HEK293 (cell line): ENCODE results near the gene CLIC5.

Experiments
- CTCF ChIA-PET: fragments of 350-600 bp; formaldehyde crosslinking; extraction: SDS; loops from one replicate; lab custom pipeline; 2021; ENCODE audit warnings: antibody characterized with exemption; lab: Yijun Ruan, JAX
- POLR2A ChIA-PET: fragments of 300-600 bp; formaldehyde crosslinking; extraction: SDS; loops from one replicate; lab custom pipeline; 2020; ENCODE audit warnings: antibody characterized with exemption, inconsistent platforms; lab: Yijun Ruan, JAX
- H3K27ac ChIP-seq: fragments of 200-500 bp; sonication (Bioruptor generic); 2 replicates; pipeline ENCODE4 v1.5.1; 2014; ENCODE audit warnings: low read depth, low read length, control low read depth, inconsistent platforms; ENCODE audit errors: extremely low read depth
- H3K36me3 ChIP-seq, 2 experiments: fragments of 200-500 bp in 1 of 2; sonication (Bioruptor generic) in 1 of 2; 1 replicate in 1 of 2; 2 replicates in 1 of 2; pipeline ENCODE4 v1.5.1; 2014 to 2017; ENCODE audit warnings: inconsistent platforms in 2 of 2, low read length in 2 of 2; ENCODE audit not compliant: control insufficient read depth in 2 of 2, insufficient read depth in 1 of 2
- H3K4me1 ChIP-seq: fragments of 200-500 bp; sonication (Bioruptor generic); 2 replicates; pipeline ENCODE4 v1.5.1; 2014; ENCODE audit warnings: mild to moderate bottlenecking, low read length, inconsistent platforms; ENCODE audit not compliant: control insufficient read depth, insufficient read depth
- H3K4me3 ChIP-seq: 2 replicates; pipeline ENCODE4 v1.5.1; 2011; ENCODE audit warnings: low read depth, mild to moderate bottlenecking, control low read depth, low read length, moderate library complexity
- H3K9me3 ChIP-seq: fragments of 200-500 bp; sonication (Bioruptor generic); 2 replicates; pipeline ENCODE4 v1.5.1; 2014; ENCODE audit warnings: low read depth, low read length, inconsistent platforms; ENCODE audit not compliant: control insufficient read depth, insufficient read depth
- SETDB1 ChIP-seq: IDR thresholded peaks from one replicate; pipeline ENCODE4 v1.6.1; 2017; ENCODE audit warnings: mild to moderate bottlenecking, low read length, moderate library complexity, mixed read lengths; ENCODE audit not compliant: insufficient read length
- ZBTB44 ChIP-seq: fragments of 450-650 bp; IDR thresholded peaks from 2 replicates; pipeline ENCODE4 v1.5.1; 2018; ENCODE audit warnings: missing biosample characterization, mild to moderate bottlenecking, missing genetic modification characterization
- ZBTB6 ChIP-seq: fragments of 450-650 bp; formaldehyde crosslinking; IDR thresholded peaks from 2 replicates; pipeline ENCODE4 v1.5.1; 2017; ENCODE audit warnings: missing biosample characterization, missing genetic modification characterization
- ZEB2 ChIP-seq: fragments of 450-650 bp; formaldehyde crosslinking; IDR thresholded peaks from 2 replicates; pipeline ENCODE4 v1.5.1; 2016; ENCODE audit warnings: missing biosample characterization, missing genetic modification characterization
- ZNF112 ChIP-seq: fragments of 450-650 bp; formaldehyde crosslinking; IDR thresholded peaks from 2 replicates; pipeline ENCODE4 v1.5.0; 2017; ENCODE audit warnings: missing biosample characterization, missing genetic modification characterization
- ZNF302 ChIP-seq: fragments of 450-650 bp; formaldehyde crosslinking; IDR thresholded peaks from 2 replicates; pipeline ENCODE4 v1.5.1; 2016; ENCODE audit warnings: missing biosample characterization, missing genetic modification characterization, low read depth
- ZNF311 ChIP-seq: fragments of 450-650 bp; formaldehyde crosslinking; IDR thresholded peaks from 2 replicates; pipeline ENCODE4 v1.5.1; 2017; ENCODE audit warnings: missing biosample characterization, missing genetic modification characterization, borderline replicate concordance
- ZNF324 ChIP-seq: fragments of 450-650 bp; formaldehyde crosslinking; IDR thresholded peaks from 2 replicates; pipeline ENCODE4 v1.5.1; 2016; ENCODE audit warnings: missing biosample characterization, missing genetic modification characterization
- ZNF335 ChIP-seq: fragments of 450-650 bp; formaldehyde crosslinking; conservative IDR thresholded peaks from 2 replicates; pipeline ENCODE4 v1.5.1; 2016; ENCODE audit warnings: missing biosample characterization, missing genetic modification characterization
- ZNF433 ChIP-seq: fragments of 450-650 bp; formaldehyde crosslinking; IDR thresholded peaks from 2 replicates; pipeline ENCODE4 v1.5.1; 2016; ENCODE audit warnings: missing biosample characterization, missing genetic modification characterization, low read depth
- ZNF558 ChIP-seq: fragments of 450-650 bp; formaldehyde crosslinking; IDR thresholded peaks from 2 replicates; pipeline ENCODE4 v1.5.1; 2016; ENCODE audit warnings: missing biosample characterization, missing genetic modification characterization
- ZNF664 ChIP-seq: fragments of 450-650 bp; formaldehyde crosslinking; IDR thresholded peaks from 2 replicates; pipeline ENCODE4 v1.5.1; 2016; ENCODE audit warnings: missing biosample characterization, missing genetic modification characterization
- ZNF701 ChIP-seq: fragments of 450-650 bp; formaldehyde crosslinking; IDR thresholded peaks from 2 replicates; pipeline ENCODE4 v1.5.1; 2016; ENCODE audit warnings: missing biosample characterization, missing genetic modification characterization
- ZNF777 ChIP-seq: fragments of 450-650 bp; formaldehyde crosslinking; IDR thresholded peaks from 2 replicates; pipeline ENCODE4 v1.5.1; 2017; ENCODE audit warnings: missing biosample characterization, missing genetic modification characterization, borderline replicate concordance
- ZNF792 ChIP-seq: fragments of 450-650 bp; formaldehyde crosslinking; IDR thresholded peaks from 2 replicates; pipeline ENCODE4 v1.5.1; 2016; ENCODE audit warnings: missing biosample characterization, missing genetic modification characterization
- ZSCAN16 ChIP-seq: fragments of 450-650 bp; formaldehyde crosslinking; IDR thresholded peaks from 2 replicates; pipeline ENCODE4 v1.5.1; 2016; ENCODE audit warnings: missing biosample characterization, missing genetic modification characterization
- ZSCAN30 ChIP-seq: fragments of 450-650 bp; IDR thresholded peaks from 2 replicates; pipeline ENCODE4 v1.5.1; 2018; ENCODE audit warnings: missing biosample characterization, mild to moderate bottlenecking, missing genetic modification characterization, moderate library complexity
- TF ChIP-seq, protein P1 (sequence below): fragments of 450-650 bp; formaldehyde crosslinking; IDR thresholded peaks from 2 replicates; pipeline ENCODE4 v1.5.1; 2016; ENCODE audit warnings: missing biosample characterization, missing genetic modification characterization, borderline replicate concordance
- TF ChIP-seq, protein P2 (sequence below): fragments of 450-650 bp; formaldehyde crosslinking; IDR thresholded peaks from 2 replicates; pipeline ENCODE4 v1.5.1; 2016; ENCODE audit warnings: missing biosample characterization, missing genetic modification characterization
- TF ChIP-seq, protein P3 (sequence below): fragments of 450-650 bp; formaldehyde crosslinking; IDR thresholded peaks from 2 replicates; pipeline ENCODE4 v1.5.1; 2016; ENCODE audit warnings: missing biosample characterization, missing genetic modification characterization

Gene CLIC5

DNA sequence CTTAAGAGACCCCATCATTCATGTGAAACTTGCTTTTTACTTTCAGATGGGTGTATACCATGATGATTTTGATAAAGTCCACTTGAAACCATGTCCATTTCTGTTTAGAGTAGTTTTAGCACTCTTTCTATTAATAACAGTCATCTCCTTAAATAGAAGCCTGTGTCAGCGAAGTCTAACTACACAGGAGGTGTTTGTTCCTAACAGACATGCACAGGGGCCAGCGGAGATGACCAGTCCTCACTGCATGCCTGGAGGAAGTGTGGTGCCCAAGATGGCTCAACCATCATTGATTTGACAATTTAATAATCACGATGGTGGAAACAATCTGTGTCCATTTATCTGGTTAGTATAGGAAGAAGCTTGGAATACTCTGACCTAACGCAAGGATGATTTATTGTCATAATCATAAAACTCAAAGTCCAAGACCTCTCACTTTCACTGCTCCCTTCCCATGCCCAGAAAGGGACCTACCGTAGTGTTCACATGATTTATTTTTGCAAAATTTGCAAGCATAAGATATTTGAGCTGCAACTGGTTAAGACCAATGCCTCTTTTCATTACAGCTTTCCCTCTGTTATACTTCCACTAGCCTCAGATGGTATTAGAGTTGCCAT lies 31.0 kb upstream of the CLIC5 start:
- TF ChIP-seq ZSCAN30 (no peak), ZNF701 (tag by site-specific recombination) (no peak), ZBTB44 (tag by site-specific recombination) (no peak), ZNF302 (tag by site-specific recombination) (no peak), ZNF324 (tag by site-specific recombination) (no peak), ZSCAN16 (tag by site-specific recombination) (no peak), SETDB1 (no peak), ZNF112 (tag by site-specific recombination) (no peak), ZNF777 (tag by site-specific recombination) (no peak), ZNF311 (tag by site-specific recombination) (no peak), ZNF335 (tag by site-specific recombination) (no peak), ZNF664 (tag by site-specific recombination) (no peak), ZNF792 (no peak), ZBTB6 (tag by site-specific recombination) (no peak), ZEB2 (tag by site-specific recombination) (no peak), ZNF558 (tag by site-specific recombination) (no peak), ZNF433 (tag by site-specific recombination) (no peak)
- TF ChIP-seq, protein P1, sequence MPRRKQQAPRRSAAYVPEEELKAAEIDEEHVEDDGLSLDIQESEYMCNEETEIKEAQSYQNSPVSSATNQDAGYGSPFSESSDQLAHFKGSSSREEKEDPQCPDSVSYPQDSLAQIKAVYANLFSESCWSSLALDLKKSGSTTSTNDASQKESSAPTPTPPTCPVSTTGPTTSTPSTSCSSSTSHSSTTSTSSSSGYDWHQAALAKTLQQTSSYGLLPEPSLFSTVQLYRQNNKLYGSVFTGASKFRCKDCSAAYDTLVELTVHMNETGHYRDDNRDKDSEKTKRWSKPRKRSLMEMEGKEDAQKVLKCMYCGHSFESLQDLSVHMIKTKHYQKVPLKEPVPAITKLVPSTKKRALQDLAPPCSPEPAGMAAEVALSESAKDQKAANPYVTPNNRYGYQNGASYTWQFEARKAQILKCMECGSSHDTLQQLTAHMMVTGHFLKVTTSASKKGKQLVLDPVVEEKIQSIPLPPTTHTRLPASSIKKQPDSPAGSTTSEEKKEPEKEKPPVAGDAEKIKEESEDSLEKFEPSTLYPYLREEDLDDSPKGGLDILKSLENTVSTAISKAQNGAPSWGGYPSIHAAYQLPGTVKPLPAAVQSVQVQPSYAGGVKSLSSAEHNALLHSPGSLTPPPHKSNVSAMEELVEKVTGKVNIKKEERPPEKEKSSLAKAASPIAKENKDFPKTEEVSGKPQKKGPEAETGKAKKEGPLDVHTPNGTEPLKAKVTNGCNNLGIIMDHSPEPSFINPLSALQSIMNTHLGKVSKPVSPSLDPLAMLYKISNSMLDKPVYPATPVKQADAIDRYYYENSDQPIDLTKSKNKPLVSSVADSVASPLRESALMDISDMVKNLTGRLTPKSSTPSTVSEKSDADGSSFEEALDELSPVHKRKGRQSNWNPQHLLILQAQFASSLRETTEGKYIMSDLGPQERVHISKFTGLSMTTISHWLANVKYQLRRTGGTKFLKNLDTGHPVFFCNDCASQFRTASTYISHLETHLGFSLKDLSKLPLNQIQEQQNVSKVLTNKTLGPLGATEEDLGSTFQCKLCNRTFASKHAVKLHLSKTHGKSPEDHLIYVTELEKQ (tag by site-specific recombination), result no peak
- TF ChIP-seq, protein P2, sequence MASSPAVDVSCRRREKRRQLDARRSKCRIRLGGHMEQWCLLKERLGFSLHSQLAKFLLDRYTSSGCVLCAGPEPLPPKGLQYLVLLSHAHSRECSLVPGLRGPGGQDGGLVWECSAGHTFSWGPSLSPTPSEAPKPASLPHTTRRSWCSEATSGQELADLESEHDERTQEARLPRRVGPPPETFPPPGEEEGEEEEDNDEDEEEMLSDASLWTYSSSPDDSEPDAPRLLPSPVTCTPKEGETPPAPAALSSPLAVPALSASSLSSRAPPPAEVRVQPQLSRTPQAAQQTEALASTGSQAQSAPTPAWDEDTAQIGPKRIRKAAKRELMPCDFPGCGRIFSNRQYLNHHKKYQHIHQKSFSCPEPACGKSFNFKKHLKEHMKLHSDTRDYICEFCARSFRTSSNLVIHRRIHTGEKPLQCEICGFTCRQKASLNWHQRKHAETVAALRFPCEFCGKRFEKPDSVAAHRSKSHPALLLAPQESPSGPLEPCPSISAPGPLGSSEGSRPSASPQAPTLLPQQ (tag by site-specific recombination), result no peak
- TF ChIP-seq, protein P3, sequence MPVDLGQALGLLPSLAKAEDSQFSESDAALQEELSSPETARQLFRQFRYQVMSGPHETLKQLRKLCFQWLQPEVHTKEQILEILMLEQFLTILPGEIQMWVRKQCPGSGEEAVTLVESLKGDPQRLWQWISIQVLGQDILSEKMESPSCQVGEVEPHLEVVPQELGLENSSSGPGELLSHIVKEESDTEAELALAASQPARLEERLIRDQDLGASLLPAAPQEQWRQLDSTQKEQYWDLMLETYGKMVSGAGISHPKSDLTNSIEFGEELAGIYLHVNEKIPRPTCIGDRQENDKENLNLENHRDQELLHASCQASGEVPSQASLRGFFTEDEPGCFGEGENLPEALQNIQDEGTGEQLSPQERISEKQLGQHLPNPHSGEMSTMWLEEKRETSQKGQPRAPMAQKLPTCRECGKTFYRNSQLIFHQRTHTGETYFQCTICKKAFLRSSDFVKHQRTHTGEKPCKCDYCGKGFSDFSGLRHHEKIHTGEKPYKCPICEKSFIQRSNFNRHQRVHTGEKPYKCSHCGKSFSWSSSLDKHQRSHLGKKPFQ (tag by site-specific recombination), result no peak
- POLR2A ChIA-PET, result no interaction called here
- Histone ChIP-seq H3K9me3 (no peaks in the 10 kb centered on the region), H3K27ac (no peak overlapping the region), H3K36me3 (no peaks in the 10 kb centered on the region), H3K4me1 (peaks cover 7% of the 10 kb centered on the region), H3K4me3 (no peak overlapping the region)
- CTCF ChIA-PET, result interaction anchor here (0.6 to 1.3 kb wide), 2 partner anchors 27 to 44 kb away, joined by 3 to 5 read pairs; no protein-coding TSS in a partner anchor
